Stimulated activated CD8-positive, alpha-beta memory T cell treated with anti-CD3 and anti-CD28 coated beads, Interleukin-15, amount 100 ng/mL, for 48 hours (primary cell): ENCODE measurements around the gene COL9A1.

Source experiments
- DNase-seq, 2 donors: peaks; one replicate each; pipeline ENCODE4 v3.0.0-alpha.2; 2020; ENCODE audit warnings: low read depth in 2 of 2

COL9A1 gene

GRCh38 chr6:70231311-70231710 lies 71.6 kb downstream of the COL9A1 start:
- DNase-seq = no peak

DNA sequence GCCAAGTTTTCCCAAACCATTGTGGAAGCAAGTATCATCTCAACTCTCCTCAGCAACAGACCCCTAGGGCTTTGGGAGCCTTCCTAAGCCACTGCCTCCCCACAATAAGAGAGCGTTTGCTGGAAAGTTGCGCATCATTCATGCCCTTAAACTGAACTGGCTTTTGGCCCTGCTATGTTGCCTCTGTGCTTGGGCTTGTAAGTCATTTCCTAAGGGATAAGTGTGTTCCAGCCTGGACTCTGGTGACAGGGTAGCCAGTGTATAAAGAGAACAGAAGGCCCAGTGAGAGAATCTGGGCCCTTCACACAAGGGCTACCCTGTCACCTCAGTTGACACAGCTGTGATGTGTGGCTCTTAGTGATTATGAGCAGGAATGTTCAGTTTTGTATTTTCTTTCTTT lies 77.8 kb downstream of the COL9A1 start:
- DNase-seq = no peak

GRCh38 chr6:70222439-70222749 lies 80.5 kb downstream of the COL9A1 start:
- no peak for DNase-seq

- no peak for DNase-seq
These were observed 81.0 kb downstream of the COL9A1 start for GRCh38 chr6:70221715-70222438.

- DNase-seq = no peak
These were observed 81.7 kb downstream of the COL9A1 start for GRCh38 chr6:70221025-70221714.

DNA sequence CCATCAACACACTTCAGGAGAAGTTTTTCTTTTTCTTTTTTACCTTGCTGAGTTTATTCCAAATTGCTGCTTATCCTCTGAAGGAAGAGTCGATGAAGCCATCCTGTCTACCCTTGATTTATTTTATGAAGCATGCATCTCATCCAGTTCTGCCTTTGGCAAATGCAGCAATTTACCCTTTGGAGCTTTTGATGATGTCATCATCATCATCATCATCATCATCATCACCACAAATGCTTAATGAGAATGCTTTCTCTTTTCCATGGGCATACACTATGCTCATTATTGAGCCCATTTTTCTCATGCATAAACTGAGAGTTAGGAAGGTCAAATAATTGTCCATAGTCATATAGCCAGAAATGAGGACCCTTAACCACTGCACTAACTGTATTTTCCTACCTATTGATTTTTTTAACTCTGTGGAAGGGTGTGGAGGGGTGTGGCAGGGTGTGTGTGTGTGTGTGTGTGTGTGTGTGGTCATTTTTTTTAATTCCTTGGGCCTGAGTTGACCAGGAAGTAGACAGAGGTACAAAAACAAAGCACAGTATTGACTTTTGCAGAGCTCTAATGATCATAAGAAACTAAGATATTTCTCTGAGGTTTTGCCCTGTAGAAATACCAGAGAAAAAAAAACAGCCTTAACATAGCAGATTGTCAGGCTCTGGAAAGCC lies 82.8 kb downstream of the COL9A1 start:
- no peak for DNase-seq

DNA sequence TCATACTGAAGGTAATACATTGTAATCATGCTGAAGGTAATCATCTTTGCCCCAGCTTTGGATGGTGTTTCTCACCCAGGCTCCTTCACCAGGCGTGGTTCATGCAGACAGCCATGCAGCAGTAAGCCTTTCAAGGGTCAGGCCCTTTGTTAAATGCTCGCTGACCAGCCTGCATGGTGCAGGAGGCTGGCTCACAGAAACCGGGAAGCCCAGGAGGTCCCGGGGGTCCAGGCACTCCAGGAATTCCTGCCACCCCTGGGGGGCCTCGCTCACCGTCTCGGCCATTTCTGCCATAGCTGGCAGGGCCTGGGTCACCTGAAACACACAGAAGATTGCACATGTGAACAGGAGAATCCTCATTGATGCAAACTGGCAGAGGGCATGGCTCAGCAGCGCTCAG lies 86.1 kb downstream of the COL9A1 start:
- DNase-seq = no peak

- DNase-seq = no peak
These were observed 87.3 kb downstream of the COL9A1 start for GRCh38 chr6:70215460-70216108.

GRCh38 chr6:70210462-70210861 lies 92.4 kb downstream of the COL9A1 start:
- no peak for DNase-seq

GRCh38 chr6:70208235-70208790 lies 94.6 kb downstream of the COL9A1 start:
- no peak for DNase-seq

- DNase-seq = no peak
These were observed 104.1 kb downstream of the COL9A1 start for GRCh38 chr6:70198785-70199184.

GRCh38 chr6:70196531-70196930 lies 106.4 kb downstream of the COL9A1 start:
- DNase-seq = no peak

- DNase-seq = no peak
These were observed 108.5 kb downstream of the COL9A1 start for GRCh38 chr6:70194421-70194820.

- no peak for DNase-seq
These were observed 114.7 kb downstream of the COL9A1 start for GRCh38 chr6:70188202-70188601.

DNA sequence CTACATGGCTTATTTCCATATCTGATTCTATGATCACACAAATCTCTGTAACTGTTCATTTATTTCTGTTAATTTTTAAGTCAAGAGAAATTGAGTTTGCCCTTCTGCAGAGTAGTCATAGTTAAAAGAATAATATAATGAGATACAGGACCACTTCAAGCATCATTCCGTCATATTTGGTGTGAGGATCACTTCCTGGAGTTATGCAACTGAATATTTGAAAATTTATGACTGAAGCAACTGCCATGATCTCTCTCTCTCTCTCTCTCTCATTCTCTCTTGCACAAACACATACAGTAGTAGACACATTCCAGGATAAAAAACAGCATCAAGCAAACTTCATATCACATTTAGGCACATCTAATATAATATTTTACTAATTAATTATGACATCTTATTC lies 116.4 kb downstream of the COL9A1 start:
- no peak for DNase-seq

DNA sequence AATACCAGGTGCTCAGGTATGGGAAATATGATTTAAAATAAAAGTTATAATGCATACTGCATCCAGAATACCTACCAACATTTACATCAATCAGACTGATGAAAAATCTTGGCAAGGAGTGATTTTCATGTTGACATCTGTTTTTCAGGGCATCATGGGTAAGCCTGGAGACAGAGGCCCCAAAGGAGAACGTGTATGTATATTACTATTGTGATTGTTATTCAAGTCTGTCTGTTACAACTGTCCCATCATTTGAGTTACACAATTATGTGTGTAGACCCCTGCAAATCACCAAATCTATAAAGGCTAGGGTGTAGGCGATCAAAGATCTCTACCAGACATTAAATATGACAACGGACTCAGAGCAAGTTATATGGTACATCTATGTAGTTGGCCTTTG lies 118.2 kb downstream of the COL9A1 start:
- DNase-seq = no peak

GRCh38 chr6:70183538-70183937 lies 119.3 kb downstream of the COL9A1 start:
- no peak for DNase-seq

- DNase-seq = no peak
These were observed 121.8 kb downstream of the COL9A1 start for GRCh38 chr6:70180901-70181599.

DNA sequence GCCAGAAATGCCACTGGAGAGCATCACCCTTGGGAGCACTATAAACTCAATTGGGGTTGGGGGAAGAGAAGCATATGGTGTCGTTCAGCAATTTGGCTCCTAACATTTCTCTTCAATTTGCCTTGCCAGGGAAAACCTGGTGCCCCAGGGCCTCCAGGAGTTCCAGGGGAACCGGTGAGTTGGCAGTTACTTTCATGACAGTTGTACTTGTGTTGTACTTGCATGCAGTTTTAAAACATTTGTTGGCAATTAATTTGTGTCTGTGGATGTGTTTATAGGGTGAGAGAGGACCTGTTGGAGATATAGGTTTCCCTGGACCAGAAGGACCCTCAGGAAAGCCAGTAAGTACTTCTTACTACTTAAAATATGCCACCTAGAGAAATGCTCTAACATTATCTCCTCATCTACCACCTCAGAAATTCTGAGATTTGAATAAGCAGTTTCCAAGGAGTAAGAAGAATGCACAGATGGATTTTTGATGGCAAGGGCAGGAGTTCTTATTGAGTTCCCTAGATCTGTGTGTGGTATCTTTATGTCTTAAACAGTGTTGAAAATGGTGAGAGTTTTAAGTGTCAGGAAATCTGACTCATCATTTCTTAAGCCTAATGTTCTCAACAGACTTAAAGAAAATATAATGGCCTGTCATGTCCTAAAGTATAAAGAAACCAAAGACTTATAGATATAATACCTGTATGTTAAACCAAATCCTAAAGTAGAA lies 122.5 kb downstream of the COL9A1 start:
- DNase-seq = no peak

DNA sequence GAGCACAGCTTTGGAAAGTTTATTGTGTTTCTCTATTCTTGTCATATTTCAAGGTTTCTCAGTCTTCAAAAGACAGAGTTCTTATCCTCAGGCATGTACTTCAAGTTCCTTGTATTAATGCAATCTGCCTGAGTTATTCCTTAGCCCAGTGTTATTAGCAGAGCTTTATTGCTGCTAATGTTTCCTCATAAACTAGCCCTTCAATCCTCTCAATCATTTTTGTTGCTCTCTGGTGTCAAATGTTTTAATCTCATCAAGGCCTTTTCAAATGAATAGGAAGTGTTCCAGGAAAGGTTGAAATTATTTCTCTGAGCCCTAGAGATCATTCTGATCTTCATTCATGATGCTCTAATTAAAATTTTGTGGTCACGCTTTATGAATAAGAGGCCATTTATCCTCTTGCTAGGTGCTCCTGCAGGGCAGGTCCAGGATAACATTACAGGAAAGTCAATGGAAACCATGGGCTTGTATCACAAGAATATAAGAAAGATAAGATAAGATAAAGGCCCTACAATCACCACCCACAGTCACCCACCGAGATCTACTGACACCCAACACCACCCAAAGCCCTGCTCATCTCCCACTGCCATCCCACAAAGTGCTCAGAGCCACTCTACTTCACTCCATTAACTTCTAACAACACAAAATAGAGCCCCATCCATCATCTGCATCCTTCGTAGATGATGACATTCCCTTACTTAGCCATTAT lies 125.9 kb downstream of the COL9A1 start:
- no peak for DNase-seq
